GM18861 (cell line): ENCODE measurements around the gene C18orf63.
A peak's percentile ranks its signal among the peaks of the same experiment; 100 is the strongest.
"Not testable (repeated sequence)": the region's sequence is repeated elsewhere in the genome, so short reads cannot be mapped to it uniquely, and the experiment has no call there.

ENCODE experiments used
- ATAC-seq: cut with Tn5 transposase; IDR thresholded peaks from one replicate; pipeline ENCODE4 v1.9.1; 2021; ENCODE audit not compliant: unreplicated experiment

C18orf63 gene

GRCh38 chr18:74286106-74286855 is 29.4 kb upstream of the C18orf63 start:
- no peak for ATAC-seq

DNA sequence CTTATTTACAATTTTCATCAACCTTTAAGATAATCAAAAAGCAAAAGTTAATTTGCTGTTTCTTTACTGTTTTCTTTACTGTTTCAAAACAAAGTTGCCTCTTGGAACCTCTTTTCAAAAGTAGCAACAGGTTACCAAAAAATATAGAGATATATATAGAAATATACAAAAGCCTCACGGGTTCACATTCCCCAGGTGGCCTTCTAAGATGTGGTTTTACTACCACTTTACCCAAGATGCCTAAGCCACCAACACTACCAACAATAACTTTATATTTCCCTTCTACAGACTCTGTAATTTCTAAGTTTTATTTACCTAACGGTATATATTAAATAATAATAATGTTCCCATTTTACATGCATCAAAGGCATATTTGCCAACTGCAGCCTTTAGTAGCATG is 28.8 kb upstream of the C18orf63 start:
- ATAC-seq = no peak

DNA sequence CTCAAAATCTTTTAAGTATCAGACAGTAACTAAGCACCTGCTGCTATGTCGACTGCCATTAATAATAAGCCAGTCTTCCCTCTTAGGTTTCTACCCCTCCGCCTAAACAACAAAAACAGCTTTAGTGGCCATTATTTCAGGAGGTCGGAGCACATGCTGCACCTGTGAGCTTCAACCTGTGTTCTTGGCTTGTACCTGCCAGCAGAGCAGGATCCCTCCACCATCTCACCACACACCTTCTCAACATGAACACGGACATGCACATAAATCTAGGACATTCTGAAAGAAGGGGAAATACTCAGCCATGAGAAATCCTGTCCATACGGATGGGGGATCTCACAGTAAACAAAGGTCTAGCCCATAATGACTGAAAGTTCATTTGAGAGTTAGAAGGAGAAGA is 27.6 kb upstream of the C18orf63 start:
- ATAC-seq = no peak

GRCh38 chr18:74288730-74289129 is 26.9 kb upstream of the C18orf63 start:
- no peak for ATAC-seq

- no peak for ATAC-seq
These were observed 26.5 kb upstream of the C18orf63 start for GRCh38 chr18:74289137-74289536.

DNA sequence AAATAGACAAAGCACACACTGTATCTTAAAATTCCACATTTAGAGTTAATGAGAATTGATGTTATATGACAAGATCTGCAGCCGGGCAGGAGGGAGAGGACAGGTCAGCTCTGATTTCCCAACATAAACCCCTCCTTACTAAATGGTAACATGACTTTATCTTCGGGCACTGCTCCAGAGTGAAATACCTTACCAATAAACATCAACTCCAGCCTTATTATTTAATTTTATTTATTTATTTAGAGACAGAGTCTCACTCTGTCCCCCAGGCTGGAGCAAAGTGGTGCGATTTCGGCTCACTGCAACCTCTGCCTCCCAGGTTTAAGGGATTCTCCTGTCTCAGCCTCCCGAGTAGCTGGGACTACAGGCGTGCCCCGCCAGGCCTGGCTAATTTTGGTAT is 25.6 kb upstream of the C18orf63 start:
- ATAC-seq = no peak

GRCh38 chr18:74290794-74291471 is 24.7 kb upstream of the C18orf63 start:
- no peak for ATAC-seq

DNA sequence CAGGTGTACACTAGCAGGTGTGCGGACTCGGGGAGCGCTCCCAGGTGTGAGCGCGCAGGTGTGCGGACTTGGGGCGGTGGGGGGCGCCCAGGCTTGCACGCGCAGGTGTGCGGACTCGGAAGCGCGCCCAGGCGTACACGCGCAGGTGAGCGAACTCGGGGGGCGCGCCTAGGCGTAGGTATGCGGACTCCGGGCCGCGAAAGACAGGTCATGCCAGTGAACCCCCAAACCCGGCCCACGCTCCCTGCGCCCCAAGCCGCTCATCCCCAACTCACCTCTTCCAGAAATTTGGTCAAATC is 24.2 kb upstream of the C18orf63 start:
- no peak for ATAC-seq

- peak; percentile 99 for ATAC-seq
These were observed 23.7 kb upstream of the C18orf63 start, which contains the start of gene CYB5A for GRCh38 chr18:74291771-74292540. Gene CYB5A, minus strand, starts transcription at chr18:74291963. Its CDS starts 88 bp downstream, at chr18:74291875.

- no peak for ATAC-seq
These were observed 23.1 kb upstream of the C18orf63 start for GRCh38 chr18:74292541-74292858.

DNA sequence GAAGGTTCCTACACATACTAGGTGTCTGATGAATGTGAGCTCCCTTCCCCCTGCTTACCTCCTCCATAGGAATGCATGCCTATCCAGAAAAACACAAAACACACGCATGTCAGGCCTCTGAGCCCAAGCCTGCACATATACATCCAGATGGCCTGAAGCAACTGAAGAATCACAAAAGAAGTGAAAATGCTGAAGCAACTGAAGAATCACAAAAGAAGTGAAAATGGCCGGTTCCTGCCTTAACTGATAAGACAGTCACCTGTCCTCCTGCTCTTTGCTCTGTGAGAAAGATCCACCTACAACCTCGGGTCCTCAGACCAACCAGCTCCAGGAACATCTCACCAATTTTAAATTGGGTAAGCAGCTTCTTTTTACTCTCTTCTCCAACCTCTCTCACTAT is 22.7 kb upstream of the C18orf63 start:
- ATAC-seq = not testable (repeated sequence)

- ATAC-seq = no peak
These were observed 21.1 kb upstream of the C18orf63 start for GRCh38 chr18:74294526-74294925.

- ATAC-seq = no peak
These were observed 16.5 kb upstream of the C18orf63 start for GRCh38 chr18:74299162-74299561.

DNA sequence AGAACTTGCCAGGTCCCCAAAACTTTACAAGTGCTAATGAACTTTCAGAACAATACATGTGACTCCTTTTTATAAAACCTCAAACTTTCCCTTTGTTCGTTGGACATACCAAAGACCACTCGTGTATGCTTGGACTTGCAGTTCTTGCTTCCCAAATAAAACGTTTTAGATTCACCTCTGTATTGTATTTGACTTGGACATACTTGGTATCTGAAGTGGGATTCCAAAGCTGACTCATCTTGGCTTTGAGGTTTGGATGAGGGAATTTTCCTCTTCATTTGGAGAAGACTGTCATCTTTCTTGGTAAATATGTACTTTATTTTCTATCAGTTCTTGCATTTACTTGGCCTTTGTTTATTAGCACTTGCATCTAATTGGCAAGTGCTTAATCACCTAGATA is 15.9 kb upstream of the C18orf63 start:
- no peak for ATAC-seq

DNA sequence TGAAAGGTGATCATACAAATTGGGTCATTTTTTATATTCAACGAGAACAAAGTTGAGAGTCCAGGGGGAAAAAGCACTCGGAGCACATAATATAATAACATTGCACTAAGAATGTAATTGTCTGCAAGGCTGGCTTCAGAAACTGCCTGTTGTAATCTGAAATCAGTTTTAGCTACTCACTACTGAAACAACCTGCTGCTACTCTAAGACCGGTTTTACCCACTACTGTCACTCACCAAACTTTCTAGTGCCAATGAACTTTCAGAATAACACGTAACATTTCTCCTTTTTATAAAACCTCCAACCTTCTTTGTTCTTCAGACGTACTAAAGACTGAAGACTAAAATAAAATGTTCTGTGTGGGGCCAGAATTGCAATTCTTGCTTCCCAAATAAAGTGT is 12.3 kb upstream of the C18orf63 start:
- no peak for ATAC-seq

DNA sequence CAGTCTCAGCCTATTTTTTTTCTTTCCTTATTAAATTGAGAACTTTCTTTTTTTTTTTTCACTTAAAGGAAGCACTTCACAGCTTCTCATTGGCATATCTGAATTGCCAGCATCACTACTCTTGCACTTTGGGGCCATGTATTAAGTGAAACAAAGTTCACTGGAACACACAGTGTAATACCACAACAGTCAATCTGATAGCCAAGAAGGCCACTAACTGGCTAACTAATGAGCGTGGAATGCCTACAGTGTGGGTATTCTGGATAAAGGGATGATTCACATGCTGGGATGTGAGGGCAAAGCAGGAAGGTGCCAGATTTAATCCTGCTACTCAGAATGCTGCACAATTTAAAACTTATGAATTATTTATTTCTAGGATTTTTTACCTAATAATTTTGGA is 11.7 kb upstream of the C18orf63 start:
- ATAC-seq = no peak

DNA sequence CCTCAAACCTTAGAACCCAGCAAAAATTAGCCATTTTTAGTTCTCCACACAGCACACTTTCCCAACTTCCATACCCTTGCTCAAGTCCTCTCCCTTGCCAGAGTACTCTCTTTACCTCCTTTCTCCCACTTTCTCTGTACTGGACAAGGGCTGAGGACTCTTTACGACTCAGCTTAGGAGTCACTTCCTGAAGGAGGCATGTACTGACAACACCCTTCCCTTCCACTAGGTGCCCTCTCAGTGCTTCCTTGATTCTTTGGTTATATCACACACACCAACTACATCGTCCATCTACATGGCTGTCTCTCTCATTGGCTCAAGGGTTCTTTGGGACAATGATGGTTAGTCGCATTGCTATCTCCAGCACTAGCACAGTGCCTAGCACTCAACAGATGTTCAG is 5.2 kb upstream of the C18orf63 start:
- ATAC-seq = peak; percentile 83

DNA sequence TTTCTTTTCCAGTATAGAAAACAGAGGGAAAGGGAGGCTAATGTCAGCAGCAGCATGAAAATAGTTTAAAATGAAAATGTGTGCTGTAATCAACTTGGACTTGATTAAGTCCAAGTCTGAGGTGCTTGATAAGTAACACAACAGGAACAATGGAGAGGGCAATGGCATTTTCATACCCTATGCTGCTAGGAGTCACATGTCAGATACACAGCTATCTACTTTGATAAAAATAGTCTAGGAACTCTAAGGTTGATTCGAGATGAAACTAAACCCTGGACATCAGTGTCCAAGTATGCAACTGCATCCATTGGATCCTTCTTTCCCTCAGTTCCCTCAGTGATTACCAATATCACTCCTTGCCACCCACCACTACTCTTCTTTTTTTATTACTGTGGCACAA is 4.6 kb upstream of the C18orf63 start:
- no peak for ATAC-seq

DNA sequence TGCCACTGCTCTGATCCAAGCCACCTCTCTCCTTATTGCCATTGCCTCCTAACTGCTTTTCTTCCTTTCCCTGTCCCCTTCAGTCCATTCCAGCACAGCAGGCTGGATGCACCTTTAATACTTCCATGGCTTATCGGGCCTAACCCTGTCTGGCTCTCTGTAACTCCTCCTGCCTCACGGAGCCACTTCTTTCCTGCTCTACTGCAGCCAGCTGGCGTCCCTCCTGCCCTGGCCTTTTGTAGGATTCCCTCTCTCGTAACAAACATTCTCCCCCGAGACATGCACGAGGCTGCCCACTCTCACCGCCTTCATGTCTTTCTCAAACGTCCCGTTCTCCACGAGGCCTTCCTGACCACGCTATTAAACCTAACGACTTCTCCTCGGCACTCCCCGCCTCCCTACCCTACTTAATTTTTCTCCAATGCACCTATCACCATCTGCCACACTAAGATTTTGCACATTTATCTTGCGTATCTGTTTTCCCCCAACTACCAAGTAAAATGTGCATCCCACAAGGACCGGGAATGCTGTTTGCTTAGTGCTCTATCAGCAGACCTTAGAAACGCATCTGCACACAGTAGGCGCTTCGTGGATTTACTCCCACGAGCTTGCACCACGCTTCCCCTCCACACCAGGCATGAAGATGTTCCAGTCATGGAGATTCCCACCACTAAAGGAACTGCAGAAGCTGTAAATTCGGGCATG is 728 bp upstream of the C18orf63 start:
- ATAC-seq = no peak

- ATAC-seq = no peak
These were observed 875 bp downstream of the C18orf63 start for GRCh38 chr18:74316257-74317170.

DNA sequence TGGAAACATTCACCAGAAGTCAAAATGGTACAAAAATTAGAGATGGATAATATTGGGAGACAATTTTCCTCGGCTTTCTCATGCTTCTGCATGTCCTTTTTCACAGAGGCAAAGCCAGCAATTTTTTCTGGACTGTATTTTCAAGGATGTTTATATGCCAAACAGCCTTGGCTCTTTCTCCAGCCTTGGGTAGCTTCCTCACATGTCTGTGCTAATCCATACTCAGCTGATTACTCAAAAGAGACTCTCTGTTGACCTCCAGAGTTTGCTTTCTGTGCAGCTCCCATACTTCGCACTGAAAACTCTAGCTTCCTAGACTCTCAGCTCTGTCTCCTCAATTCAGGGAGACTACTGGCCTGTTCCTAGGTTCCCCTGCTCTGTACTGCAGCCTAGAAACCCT is 10.6 kb downstream of the C18orf63 start:
- no peak for ATAC-seq
